Kasumi-1 (cell line): ENCODE results near the gene PDE7B.

ENCODE experiments used
- DNase-seq, 2 experiments: peaks; one replicate each; lab custom pipeline; 2025; lab: John Stamatoyannopoulos, UW

PDE7B gene

DNA sequence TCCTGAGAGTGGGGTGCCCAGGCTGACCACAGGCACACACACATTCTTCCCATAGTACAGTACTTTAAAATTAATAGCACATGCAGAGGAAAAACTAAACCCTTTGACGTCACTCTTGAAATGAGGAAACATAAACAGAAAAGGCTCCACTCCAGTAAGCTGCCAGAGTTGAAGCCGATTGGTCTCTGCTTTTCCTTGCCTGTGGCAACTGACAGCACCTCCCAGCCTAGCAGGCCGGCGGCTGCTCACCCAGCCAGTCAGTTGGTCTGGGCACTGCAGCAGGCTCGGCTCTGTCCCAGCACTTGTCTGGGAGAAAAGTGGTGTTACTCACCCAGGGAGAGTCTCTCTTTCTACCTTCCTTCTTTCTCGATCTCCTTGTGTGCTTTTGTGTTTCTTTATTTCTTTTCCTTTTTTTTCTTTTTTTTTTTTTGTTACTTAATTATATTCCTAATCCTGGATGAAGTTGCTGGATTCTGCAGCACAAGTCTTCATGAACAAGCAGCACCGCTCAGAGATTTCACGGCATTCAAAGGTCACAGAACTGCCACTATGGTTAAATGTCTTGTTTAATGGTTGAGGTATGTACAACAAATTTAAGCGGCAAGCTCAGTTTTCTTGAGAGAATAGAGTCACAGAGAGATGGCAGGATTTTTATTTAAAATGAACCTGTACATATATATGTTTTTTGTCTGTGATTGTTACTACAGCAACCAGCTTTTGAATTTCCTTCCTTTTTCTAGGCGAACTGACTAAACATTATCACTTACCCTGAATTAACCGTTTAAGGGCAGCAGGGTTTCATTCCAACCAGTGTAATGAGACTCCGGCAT, at the start of gene PDE7B:
PDE7B (plus strand) TSS at position 260 of the 830 bp plus-strand sequence.
- peak; percentile 72 to 76 for DNase-seq

GRCh38 chr6:135801755-135802465, 49.6 kb upstream of the PDE7B start:
- no peak for DNase-seq

- DNase-seq: no peak
Measured at GRCh38 chr6:135810486-135810885, 41.0 kb upstream of the PDE7B start.

DNA sequence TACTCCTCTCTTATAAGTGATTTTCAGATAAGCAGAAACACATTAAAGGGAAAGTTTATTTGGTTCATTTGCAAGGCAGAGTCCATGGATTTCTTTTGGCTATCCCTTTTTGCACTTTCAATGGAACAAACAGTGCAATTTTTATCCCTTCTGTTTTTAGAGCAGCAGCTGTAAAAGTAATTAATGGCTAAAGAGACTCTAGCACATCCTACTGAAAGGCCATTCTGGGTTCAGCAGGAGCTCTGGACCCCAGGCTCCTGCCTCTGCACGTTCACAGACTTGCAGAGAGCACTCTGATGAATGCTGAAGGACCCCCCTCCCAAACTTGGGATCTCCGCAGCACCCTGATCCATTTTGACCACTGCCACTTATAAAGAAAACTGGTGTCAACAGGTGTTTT, 40.3 kb upstream of the PDE7B start:
- no peak for DNase-seq

GRCh38 chr6:135811644-135812526, 39.6 kb upstream of the PDE7B start:
- no peak for DNase-seq

GRCh38 chr6:135813401-135813800, 38.1 kb upstream of the PDE7B start:
- DNase-seq: no peak

DNA sequence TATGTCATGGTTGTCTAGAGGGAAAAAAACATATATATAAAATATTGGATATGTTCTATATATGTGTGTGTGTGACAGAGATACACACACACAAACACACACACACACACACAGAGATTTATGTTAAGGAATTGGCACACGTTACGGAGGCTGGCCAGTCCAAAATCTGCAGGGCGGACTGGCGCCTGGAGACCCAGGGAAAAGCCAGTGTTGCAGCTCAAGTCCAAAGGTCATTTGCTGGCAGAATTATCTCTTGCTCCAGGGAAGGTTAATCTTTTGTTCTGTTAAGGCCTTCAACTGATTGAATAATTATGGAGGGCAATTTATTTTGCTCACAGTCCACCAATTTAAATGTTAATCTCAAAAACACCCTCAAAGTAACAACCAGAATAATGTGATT, 37.5 kb upstream of the PDE7B start:
- DNase-seq: no peak

DNA sequence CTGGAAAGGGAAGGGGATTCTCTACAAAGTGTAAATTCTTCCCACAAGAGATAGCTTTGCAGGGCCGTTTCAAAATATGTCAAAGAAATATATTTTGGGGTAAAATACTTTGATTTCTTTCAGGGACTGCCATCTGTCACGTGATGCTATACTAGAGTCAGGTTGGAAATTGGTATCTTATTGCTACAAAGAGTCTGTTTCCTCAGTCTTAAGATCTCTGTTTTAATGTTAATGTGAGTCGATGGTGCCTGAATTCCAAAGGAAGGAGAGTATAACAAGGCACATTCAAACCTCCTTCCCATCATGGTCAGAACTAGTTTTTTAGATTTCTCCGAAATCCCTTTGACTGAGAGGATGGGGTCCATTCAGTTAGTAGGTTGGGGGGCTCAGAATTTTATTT, 36.3 kb upstream of the PDE7B start:
- no peak for DNase-seq

DNA sequence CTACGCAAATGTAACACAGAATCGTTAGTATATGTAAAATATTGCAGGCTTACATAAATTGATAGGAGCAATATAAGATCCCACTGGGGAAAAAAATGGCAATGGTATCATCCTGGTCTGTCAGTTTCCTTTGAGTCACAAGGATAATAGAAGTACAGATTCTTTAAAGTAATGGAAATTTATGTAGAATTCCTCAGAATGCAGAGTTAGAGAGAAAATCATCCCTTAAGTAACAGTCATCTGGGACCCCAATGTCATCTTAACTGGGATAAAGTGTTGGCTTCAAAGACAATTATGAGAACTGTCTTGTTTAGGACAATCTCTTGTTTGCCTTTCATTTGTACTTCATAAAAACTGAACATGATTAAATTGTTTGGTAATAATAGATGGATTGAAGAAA, 34.5 kb upstream of the PDE7B start:
- DNase-seq: no peak

DNA sequence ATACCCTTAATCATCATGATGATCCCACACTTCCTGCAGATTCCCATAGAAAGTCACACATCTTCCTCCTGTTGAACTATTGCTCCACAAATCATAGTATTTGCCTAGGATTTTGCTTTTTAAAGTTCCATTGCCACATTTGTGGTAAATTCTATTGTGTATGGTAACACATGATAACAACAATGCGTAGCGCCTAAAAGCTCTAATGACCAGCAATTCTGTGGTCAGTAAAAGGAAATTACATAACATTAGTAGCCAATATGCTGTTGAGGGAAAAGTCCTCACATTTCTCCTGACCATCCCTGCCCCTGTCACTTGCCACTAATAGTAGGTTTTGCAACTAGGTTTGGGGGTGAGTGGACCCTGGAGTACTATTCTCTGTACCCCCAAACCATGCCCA, 31.8 kb upstream of the PDE7B start:
- DNase-seq: no peak

- DNase-seq: no peak
Measured at GRCh38 chr6:135820340-135820739, 31.2 kb upstream of the PDE7B start.

- DNase-seq: no peak
Measured at GRCh38 chr6:135823851-135824250, 27.6 kb upstream of the PDE7B start.

DNA sequence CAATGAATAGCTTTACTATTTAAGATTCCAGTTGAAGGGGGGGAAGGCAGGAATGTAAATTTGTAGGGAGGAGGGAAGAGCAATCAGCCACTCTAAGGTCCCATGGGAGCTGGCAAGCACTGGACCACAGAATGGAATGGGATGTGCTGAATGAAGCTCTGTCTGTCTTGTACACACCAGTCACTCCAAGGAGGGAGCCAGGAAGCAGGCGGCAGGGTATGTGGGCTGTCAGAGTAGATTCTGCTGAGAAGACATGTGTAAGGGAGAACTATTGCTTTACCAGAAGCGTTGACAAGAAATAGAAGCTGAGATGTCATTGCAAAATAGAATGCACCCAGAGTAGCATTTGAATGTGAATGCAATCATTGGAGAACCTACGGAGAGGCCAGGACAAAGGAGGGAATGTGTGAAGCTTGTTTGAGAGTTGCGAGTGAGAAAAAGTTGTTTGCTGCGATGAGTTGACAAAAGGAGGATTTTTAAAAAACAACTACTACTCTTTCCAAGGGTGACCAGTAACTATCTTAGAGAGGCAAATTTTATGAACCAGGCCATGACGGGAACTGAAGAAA, 25.2 kb upstream of the PDE7B start:
- no peak for DNase-seq

DNA sequence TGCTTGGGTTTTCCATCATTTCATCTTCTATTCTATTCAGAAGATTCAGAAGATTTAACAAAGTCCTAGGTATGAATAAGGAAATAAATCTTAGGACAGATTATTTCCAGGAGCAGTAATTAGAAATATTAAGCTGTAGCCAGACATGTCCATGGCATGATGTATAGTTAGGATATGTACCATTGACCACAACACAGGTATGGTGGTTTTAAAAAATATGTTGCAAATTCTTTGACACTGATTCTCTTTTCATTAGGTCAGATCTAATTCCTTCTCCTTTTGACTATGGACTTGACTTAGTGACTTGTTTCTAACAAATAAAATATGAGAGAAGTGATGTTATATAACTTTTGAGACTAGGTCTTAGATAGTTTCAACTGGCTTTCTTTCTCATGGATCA, 23.5 kb upstream of the PDE7B start:
- no peak for DNase-seq

- DNase-seq: no peak
Measured at GRCh38 chr6:135830452-135830881, 21.0 kb upstream of the PDE7B start.

- DNase-seq: no peak
Measured at GRCh38 chr6:135831016-135831415, 20.5 kb upstream of the PDE7B start.

- DNase-seq: no peak
Measured at GRCh38 chr6:135832166-135832565, 19.3 kb upstream of the PDE7B start.

GRCh38 chr6:135833771-135834170, 17.7 kb upstream of the PDE7B start:
- DNase-seq: no peak

- no peak for DNase-seq
Measured at GRCh38 chr6:135837735-135838449, 13.6 kb upstream of the PDE7B start.

- no peak for DNase-seq
Measured at GRCh38 chr6:135839121-135839520, 12.4 kb upstream of the PDE7B start.

GRCh38 chr6:135842618-135843392, 8.7 kb upstream of the PDE7B start:
- no peak for DNase-seq
